Measurements from ENCODE around the gene SORL1-AS1.

The SORL1-AS1 gene

DNA sequence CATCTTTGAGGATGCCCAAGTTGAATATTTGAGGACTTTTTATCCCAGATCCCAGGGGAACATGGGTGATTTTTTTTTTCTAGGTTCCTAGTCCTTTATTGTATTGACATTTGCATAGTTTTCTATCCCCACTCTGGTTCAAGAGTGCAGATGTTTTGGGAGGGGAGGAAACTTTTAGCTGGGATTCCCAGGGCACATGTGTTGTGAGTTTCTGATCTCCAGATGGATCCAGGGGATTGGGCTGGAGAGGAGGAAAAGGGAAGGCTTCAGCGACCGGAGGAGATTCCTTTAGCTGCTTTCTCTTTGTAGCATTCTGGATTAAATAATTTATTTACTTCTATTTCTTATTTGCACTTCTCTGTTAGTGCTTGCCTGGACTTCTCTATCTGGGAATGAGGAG lies 14.7 kb upstream of the SORL1-AS1 start:
- peak overlapping the region; percentile 37 for H3K4me3 Mint-ChIP-seq

DNA sequence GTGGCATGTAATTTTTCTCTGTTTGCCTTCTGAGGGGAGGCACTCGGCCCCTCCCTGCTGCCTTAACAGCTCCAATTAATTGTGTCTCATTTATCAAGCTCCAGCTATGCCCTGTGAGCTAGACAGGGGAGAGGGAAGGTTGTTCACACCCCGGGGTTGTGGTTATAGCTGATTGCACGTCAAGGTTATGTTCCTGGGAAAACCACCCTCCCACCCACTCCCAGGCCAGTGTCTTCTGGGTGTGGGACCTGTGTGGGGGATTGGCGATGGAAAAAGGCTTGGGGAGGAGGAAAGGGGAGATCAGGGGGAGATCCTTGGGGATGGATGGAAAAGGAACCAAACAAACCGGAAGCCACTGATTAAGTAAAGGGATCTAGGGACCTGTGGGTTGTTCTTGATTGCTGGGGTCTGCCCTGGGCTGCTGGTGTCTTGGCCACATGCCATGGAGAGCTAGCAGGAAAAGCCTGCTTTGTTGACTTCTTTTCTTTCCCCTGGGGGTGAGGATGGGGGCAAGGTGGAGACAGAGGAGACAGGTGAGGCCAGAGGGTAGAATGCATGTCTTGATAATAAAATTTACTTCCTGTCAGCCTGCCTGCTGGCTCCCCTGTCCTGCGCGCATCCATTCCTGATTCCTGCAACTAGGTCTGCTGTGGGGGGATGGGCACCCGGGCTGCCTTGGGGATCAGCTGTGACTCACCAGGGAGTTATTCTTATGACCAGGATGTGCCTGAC lies 13.5 kb upstream of the SORL1-AS1 start:
- Mint-ChIP-seq H3K36me3 (peaks cover 7% of the 10 kb centered on the region), H3K9me3 (no peaks in the 10 kb centered on the region), H3K4me1 (peaks cover 45% of the 10 kb centered on the region), H3K27ac (no peak overlapping the region), H3K27me3 (peaks cover 2% of the 10 kb centered on the region), H3K4me3 (peak overlapping the region; percentile 43)
- ATAC-seq (ENCODE audit: low read depth): no peak
- DNase-seq (ENCODE audit: low spot score in 2 of 2): no peak

More for the DNA sequence above, 14.7 kb upstream of the SORL1-AS1 start:
- ATAC-seq (ENCODE audit: low read depth) (no peak), DNase-seq (ENCODE audit: low spot score in 2 of 2) (no peak)
- Mint-ChIP-seq H3K36me3 (peaks cover 7% of the 10 kb centered on the region), H3K4me1 (peaks cover 41% of the 10 kb centered on the region), H3K9me3 (no peaks in the 10 kb centered on the region), H3K27ac (no peak overlapping the region), H3K27me3 (peaks cover 2% of the 10 kb centered on the region)

DNA sequence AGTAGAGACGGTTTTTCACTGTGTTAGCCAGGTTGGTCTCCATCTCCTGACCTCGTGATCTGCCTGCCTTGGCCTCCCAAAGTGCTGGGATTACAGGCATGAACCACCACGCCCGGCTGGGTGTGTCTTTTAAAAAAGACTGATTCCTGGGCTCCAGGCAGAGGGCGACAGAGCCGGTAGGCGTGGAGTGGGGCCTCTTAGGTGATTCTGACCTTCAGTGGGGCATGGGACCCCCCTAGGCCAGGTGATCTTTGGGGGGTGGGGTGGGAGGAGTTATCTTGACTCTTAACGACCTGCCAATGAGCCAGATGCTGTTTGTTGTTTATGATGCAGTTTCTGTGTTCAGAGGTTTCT lies 12.9 kb upstream of the SORL1-AS1 start:
- Mint-ChIP-seq H3K27me3 (peaks cover 2% of the 10 kb centered on the region), H3K4me3 (no peak overlapping the region), H3K9me3 (no peaks in the 10 kb centered on the region), H3K36me3 (peaks cover 5% of the 10 kb centered on the region), H3K27ac (no peak overlapping the region), H3K4me1 (peaks cover 45% of the 10 kb centered on the region)
- DNase-seq (ENCODE audit: low spot score in 2 of 2) (no peak), ATAC-seq (ENCODE audit: low read depth) (no peak)

DNA sequence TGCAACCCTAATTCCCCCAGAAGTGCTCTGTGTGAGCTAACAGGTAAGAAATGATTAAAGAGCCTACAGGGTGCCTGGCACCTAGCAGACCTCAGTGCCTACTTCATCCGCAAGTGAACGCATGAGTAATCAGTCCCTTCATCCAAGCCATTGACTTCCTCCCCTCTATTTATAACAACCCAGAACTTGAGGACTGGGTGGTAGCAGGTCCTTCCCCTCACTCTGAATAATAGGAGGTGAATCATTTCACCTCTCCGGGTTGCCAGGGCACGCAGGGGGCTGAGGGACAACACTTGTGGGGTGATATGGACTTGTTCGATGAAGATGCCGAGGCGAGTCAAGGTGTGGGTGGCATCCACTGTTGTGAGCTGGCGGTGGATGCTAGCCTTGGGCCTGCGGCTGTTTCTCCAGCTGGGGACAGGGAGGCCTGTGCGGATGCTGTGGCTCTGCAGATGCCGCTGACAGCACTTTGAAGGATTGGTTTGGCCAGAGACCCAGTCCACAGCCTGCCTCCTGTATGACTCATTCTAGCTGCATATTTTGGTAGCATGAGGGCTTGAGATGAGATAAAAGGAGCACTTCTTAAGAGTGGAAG lies 11.7 kb upstream of the SORL1-AS1 start:
- H3K27ac Mint-ChIP-seq: no peak overlapping the region
- H3K4me1 Mint-ChIP-seq: peaks cover 43% of the 10 kb centered on the region
- DNase-seq (ENCODE audit: low spot score in 2 of 2) (no peak), ATAC-seq (ENCODE audit: low read depth) (no peak)
- H3K27me3 Mint-ChIP-seq: peaks cover 2% of the 10 kb centered on the region
- H3K9me3 Mint-ChIP-seq: no peaks in the 10 kb centered on the region
- H3K4me3 Mint-ChIP-seq: no peak overlapping the region
- H3K36me3 Mint-ChIP-seq: no peaks in the 10 kb centered on the region

DNA sequence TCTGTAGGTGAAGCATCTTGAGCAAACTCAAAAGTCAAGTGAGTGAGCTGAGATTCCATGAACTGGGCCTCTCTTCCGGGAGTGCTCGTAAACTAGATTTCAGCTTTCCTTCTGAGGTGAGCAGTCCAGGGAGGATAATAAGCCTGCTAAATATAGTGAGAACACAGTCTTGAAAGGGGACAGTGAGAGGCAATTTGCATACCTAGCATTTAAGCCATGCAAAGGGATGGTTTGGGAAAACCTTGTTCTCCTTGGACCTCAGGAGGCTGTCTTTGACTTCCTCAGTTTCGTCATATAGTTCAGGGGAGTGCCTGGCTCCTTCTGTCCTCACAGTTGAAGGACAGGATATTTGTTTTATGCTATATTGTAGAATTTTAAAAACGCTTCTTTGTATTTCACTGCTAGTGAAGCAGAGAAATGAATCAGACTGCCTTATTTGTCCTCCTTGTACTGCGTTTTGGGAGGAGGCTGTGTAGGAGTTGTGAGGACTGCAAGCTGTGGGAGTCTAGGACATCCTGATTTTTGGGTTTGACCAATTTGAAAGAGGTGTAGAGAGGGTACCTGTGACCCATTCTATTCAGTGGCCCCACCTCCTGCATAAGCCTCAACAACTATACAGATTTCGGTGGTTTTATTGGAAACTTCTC lies 11.0 kb upstream of the SORL1-AS1 start:
- peaks cover 2% of the 10 kb centered on the region for H3K27me3 Mint-ChIP-seq

DNA sequence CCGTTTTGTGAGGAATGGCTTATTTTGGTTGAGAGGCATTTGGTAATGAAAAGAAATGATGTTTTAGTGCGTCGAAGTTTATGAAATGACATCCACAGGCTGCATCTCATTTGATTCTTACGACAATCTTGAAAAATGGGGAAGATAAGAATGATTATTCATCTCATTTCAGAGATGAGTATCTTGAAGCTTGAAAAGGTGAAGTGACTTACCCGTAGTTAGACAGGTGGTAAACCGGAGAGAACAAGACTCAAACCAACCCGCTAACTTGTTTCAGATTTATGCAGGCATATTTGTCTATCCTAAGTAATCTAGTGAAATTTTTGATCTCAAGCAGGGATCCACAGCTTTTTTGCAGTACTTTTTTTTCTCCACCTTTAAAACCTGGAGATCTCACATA lies 9.1 kb upstream of the SORL1-AS1 start:
- DNase-seq (ENCODE audit: low spot score in 2 of 2) (no peak), ATAC-seq (ENCODE audit: low read depth) (peak; percentile 59)
- Mint-ChIP-seq H3K27me3 (peaks cover 2% of the 10 kb centered on the region), H3K36me3 (no peaks in the 10 kb centered on the region), H3K4me3 (no peak overlapping the region), H3K27ac (peak overlapping the region; percentile 8), H3K9me3 (no peaks in the 10 kb centered on the region), H3K4me1 (peaks cover 32% of the 10 kb centered on the region)

More for the DNA sequence above, 11.0 kb upstream of the SORL1-AS1 start:
- ATAC-seq (ENCODE audit: low read depth): no peak
- Mint-ChIP-seq H3K4me3 (no peak overlapping the region), H3K4me1 (peaks cover 43% of the 10 kb centered on the region), H3K36me3 (no peaks in the 10 kb centered on the region), H3K27ac (no peak overlapping the region), H3K9me3 (no peaks in the 10 kb centered on the region)
- no peak for DNase-seq (ENCODE audit: low spot score in 2 of 2)

DNA sequence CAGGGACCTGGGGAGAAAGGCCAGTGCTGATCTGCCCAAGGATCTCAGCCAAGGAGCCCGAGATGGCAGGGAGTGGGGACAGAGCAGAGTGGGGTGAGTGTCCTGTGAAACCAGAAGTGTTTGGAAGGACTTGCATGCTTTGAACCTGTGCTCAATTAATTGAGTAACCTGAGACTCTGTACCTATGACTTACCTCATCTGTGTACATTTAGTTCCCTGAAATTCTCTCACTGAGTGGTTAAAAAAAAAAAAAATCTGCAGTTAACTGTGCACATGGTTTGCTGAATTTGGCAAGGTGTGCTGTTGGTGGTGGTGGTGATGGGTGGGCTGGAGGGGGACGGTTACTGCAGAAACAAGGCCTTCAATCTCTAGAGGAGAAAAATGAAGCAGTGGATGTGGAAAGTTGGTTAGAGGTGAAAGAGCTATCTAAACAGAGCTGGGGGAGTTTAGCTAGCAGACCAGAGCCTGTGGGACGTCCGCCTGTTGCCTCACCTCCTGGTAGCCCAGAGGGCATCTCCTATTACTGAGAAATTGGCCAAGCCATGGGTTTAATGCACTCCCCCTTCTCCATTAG lies 8.3 kb upstream of the SORL1-AS1 start:
- Mint-ChIP-seq H3K36me3 (no peaks in the 10 kb centered on the region), H3K27me3 (peaks cover 2% of the 10 kb centered on the region), H3K9me3 (no peaks in the 10 kb centered on the region), H3K4me1 (peaks cover 25% of the 10 kb centered on the region), H3K27ac (peak overlapping the region; percentile 8), H3K4me3 (no peak overlapping the region)
- DNase-seq (ENCODE audit: low spot score in 2 of 2) (no peak), ATAC-seq (ENCODE audit: low read depth) (no peak)

DNA sequence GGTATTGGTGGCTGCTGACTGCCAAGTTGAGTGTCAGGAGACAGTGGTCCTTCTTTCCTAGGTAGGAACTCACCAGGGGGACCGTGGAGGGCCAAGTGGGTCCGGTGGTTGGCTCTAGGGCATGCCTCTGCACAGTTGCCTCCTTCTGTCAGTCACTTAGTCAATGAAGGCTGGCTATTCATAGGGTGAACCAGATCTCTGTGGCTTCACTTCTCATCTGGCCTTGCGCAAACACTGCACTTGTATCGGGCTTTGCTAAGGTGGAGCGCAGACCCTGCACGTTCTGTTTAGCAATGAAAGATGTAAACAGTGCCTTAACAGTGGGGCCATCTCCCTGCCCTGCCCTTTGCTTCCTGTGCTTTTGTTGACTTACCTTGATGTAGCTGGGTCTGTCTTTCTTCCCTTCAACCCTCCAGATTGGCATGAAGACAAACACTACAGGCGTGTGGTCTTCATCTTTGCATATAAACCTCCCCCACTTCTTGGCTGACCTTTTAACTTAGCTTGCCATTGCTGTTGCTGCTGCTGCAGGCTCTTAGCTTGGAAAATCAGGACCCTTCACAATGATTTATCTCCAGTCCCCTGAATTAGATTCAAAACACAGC lies 6.7 kb upstream of the SORL1-AS1 start:
- Mint-ChIP-seq H3K36me3 (no peaks in the 10 kb centered on the region), H3K4me3 (no peak overlapping the region), H3K4me1 (peaks cover 22% of the 10 kb centered on the region), H3K27me3 (no peaks in the 10 kb centered on the region), H3K9me3 (no peaks in the 10 kb centered on the region), H3K27ac (no peak overlapping the region)
- no peak for DNase-seq (ENCODE audit: low spot score in 2 of 2)
- no peak for ATAC-seq (ENCODE audit: low read depth)

DNA sequence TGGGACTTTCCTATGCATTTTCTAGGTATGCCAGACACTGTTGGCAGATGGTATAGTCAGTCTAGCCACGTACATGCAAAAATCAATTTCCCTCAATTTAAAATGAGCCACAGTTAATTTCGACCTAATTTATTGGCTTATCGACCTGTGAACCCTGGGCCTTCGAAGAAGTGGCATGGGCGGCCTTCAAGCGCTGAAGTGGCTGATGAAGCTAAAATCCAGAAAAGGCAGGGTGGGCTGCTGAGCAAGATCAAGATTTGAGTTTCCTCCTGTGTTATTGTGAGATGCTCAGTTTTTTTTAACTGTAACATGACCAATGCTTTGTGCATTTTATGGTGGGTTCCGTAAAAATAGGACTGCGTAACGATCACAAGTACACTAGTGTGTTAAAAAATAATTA lies 5.8 kb upstream of the SORL1-AS1 start:
- peaks cover 18% of the 10 kb centered on the region for H3K4me1 Mint-ChIP-seq
- no peak overlapping the region for H3K27ac Mint-ChIP-seq
- ATAC-seq (ENCODE audit: low read depth): no peak
- H3K4me3 Mint-ChIP-seq: no peak overlapping the region
- no peaks in the 10 kb centered on the region for H3K9me3 Mint-ChIP-seq
- no peaks in the 10 kb centered on the region for H3K27me3 Mint-ChIP-seq
- no peaks in the 10 kb centered on the region for H3K36me3 Mint-ChIP-seq
- DNase-seq (ENCODE audit: low spot score in 2 of 2): no peak

DNA sequence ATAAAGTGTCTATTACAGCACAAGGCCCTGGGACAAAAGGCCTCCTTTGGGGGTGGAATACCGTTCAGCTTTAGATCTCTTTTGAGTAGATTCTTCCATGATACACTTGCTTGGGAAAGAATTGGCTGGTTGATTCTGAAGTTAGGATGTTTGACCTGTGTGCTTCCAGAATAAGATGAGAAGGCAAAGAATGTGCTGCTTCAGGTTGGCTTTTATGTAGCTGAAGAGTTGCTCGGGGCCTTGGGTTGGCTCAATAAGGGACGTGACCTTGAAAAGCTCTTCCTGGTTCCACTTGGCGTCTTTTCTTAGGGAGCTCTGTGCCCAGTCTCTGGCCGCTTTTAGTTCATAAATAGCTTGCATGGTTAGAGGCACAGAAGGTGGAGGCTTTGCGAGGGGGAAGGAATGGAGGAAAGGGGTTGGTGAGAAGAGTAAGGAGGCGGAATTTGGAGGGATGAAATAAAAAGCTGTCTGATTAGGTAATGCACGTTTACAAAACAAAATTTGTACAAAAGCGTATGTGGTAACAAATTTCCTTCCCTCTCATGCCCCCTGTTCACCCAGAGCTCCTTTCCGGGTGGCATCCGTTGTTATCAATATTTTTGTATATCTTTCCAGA lies 4.2 kb upstream of the SORL1-AS1 start:
- no peak for DNase-seq (ENCODE audit: low spot score in 2 of 2)
- Mint-ChIP-seq H3K27me3 (peaks cover 5% of the 10 kb centered on the region), H3K9me3 (no peaks in the 10 kb centered on the region), H3K4me1 (peaks cover 13% of the 10 kb centered on the region), H3K27ac (no peak overlapping the region), H3K36me3 (no peaks in the 10 kb centered on the region), H3K4me3 (no peak overlapping the region)
- no peak for ATAC-seq (ENCODE audit: low read depth)

DNA sequence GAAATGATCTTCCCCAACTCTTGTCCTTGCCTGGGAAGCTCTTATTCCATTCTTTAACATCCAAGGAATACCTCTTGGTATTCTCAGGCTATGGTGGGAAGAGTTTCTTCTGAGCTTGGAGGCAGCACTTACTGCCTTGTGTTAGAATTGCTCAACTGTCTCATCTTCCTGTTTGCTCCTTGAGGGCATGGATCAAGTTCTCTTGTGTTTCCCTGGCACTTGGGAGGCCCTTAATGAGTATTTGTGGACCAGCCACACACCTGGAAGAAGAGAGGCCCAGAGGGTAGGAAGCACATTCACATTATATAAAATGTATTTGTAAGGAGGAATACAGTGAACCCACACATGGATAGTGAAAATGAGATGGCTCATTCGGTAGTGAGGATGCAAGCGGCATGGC lies 3.4 kb upstream of the SORL1-AS1 start:
- Mint-ChIP-seq H3K9me3 (no peaks in the 10 kb centered on the region), H3K27me3 (peaks cover 5% of the 10 kb centered on the region), H3K27ac (no peak overlapping the region), H3K4me1 (peaks cover 20% of the 10 kb centered on the region), H3K4me3 (no peak overlapping the region), H3K36me3 (no peaks in the 10 kb centered on the region)
- DNase-seq (ENCODE audit: low spot score in 2 of 2) (no peak), ATAC-seq (ENCODE audit: low read depth) (no peak)

DNA sequence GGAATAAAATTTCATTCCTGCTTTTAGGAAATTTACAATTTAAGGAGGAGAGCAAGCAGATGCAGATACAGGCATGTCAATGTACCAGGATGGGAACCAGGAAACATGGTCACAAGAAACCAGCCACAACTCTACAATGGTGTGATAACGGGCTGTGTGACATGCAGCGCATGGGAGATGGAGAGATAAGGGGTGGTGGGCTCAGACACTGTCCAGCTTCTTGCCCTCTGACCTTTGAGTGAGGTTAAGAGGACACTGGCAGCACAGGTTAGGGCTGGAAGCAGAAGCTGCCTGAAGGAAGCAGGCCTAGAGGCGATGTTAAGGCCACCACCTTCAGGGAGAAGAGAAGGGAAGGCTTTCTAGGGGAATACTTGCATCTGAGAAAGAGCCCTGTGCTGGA lies 2.3 kb upstream of the SORL1-AS1 start:
- Mint-ChIP-seq H3K36me3 (no peaks in the 10 kb centered on the region), H3K4me1 (peaks cover 28% of the 10 kb centered on the region), H3K27me3 (peaks cover 9% of the 10 kb centered on the region), H3K9me3 (no peaks in the 10 kb centered on the region), H3K27ac (peak overlapping the region; percentile 94), H3K4me3 (no peak overlapping the region)
- ATAC-seq (ENCODE audit: low read depth) (no peak), DNase-seq (ENCODE audit: low spot score in 2 of 2) (no peak)

DNA sequence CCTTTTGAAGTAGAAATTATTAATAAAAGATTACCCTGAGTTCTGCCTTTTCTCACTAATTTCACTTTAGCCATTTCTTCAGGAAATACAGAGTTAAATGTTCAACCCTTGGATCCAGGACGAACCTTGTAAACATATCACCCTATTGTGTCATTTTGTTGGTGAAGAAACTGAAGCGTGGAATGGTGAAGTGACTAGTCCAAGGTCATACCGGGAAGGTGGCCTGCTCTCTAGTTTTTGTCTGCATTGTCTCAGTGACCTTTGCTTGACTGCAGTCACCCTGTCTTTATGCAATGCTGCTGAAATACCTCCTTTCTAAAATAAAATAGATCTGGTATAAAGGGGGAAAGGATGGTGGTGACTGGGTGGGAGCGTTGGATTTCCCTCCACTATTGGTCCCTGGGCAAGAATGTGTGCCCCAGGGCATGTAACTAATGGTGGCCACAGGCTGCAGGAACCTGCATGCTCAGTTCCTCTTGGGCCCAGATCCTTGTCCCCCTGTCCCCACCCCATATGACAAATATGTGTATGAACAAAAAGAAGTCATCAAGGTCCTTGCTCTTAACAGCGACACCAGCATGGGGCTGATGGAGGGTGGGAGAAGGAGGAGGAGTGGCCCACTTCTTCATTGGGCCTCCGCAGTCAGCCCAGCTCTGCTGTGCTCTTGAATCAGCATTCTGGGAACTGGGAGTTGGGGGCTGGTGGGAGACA lies 977 bp upstream of the SORL1-AS1 start:
- Mint-ChIP-seq H3K4me3 (peak overlapping the region; percentile 43), H3K36me3 (no peaks in the 10 kb centered on the region)

More for the DNA sequence above, 977 bp upstream of the SORL1-AS1 start:
- no peak for DNase-seq (ENCODE audit: low spot score in 2 of 2)
- no peaks in the 10 kb centered on the region for H3K9me3 Mint-ChIP-seq
- ATAC-seq (ENCODE audit: low read depth): no peak
- H3K4me1 Mint-ChIP-seq: peaks cover 32% of the 10 kb centered on the region
- peak overlapping the region; percentile 94 for H3K27ac Mint-ChIP-seq
- peaks cover 10% of the 10 kb centered on the region for H3K27me3 Mint-ChIP-seq

Measured in memory B cell (primary cell).